Vagina (tissue), 2 donors: ENCODE data around the gene AGAP5. TPM values are rescaled to one million over a fixed set of nuclear protein-coding genes. Genes with fewer than 3 reads are reported as not detected.

ENCODE experiments used
- DNase-seq, 2 donors: peaks; one replicate each; pipeline ENCODE4 v3.0.0-alpha.2; 2017; ENCODE audit errors: extremely low spot score in 2 of 2
- H3K27ac ChIP-seq: fragments of 200-600 bp; sonication (generic); one replicate; pipeline ENCODE4 v1.5.1; 2019
- H3K27me3 ChIP-seq: fragments of 200-600 bp; sonication (generic); one replicate; pipeline ENCODE4 v1.5.1; 2019
- H3K36me3 ChIP-seq, 2 donors: fragments of 200-600 bp; sonication (generic); one replicate each; pipeline ENCODE4 v1.5.1; 2017 to 2019
- H3K4me1 ChIP-seq: fragments of 200-600 bp; sonication (generic); one replicate; pipeline ENCODE4 v1.5.1; 2019
- H3K4me3 ChIP-seq, 2 donors: fragments of 200-600 bp; sonication (generic); 1 replicate in 1 of 2; 2 replicates in 1 of 2; pipeline ENCODE4 v1.5.1; 2016 to 2019
- H3K9me3 ChIP-seq: fragments of 200-600 bp; sonication (generic); one replicate; pipeline ENCODE4 v1.5.1; 2019
- CTCF ChIP-seq, 3 experiments: fragments of 450-650 bp in 2 of 3; fragments of 200-600 bp in 1 of 3; sonication (generic) in 1 of 3; IDR thresholded peaks; one replicate each; pipeline ENCODE4 v1.5.1; 2017 to 2019; ENCODE audit warnings: antibody characterized with exemption in 3 of 3, mild to moderate bottlenecking in 2 of 3, moderate library complexity in 2 of 3
- POLR2A ChIP-seq, 2 donors: fragments of 450-650 bp; IDR thresholded peaks; one replicate each; pipeline ENCODE4 v1.6.1; 2017; ENCODE audit warnings: antibody characterized with exemption in 2 of 2, mild to moderate bottlenecking in 2 of 2, moderate library complexity in 2 of 2
- POLR2AphosphoS5 ChIP-seq, 2 donors: sonication (generic); formaldehyde crosslinking; IDR thresholded peaks; one replicate each; pipeline ENCODE4 v1.9.0; 2017; ENCODE audit warnings: antibody characterized with exemption in 2 of 2, mild to moderate bottlenecking in 2 of 2, low read depth in 1 of 2; ENCODE audit not compliant: insufficient read depth in 1 of 2
- intact Hi-C: fragments of 100-400 bp; cut with DNase I; formaldehyde crosslinking; loops from one replicate; pipeline ENCODE4 v1.15.1; 2023
- total RNA-seq: library from RNA; depleted of rRNA; stranded (reverse); fragments of >200 nt; gene quantifications from one replicate; pipeline ENCODE4 v1.2.3, GENCODE V29; 2016

The AGAP5 gene
- total RNA-seq, 1 donor from 2014 or later: 5.4 TPM

GRCh38 chr10:73655990-73656298, 42.0 kb downstream of the AGAP5 start, which contains the start of gene SYNPO2L:
Gene SYNPO2L (minus strand): TSS chr10:73656029. CDS start chr10:73655922, 107 bp downstream.
- no peaks in the 10 kb centered on the region for H3K4me1 ChIP-seq
- H3K27me3 ChIP-seq: no peaks in the 10 kb centered on the region
- intact Hi-C loops: no loop called here
- no peak within 1 kb of the TSS for H3K27ac ChIP-seq
- H3K4me3 ChIP-seq: no peak within 1 kb of the TSS
- H3K9me3 ChIP-seq: no peaks in the 10 kb centered on the region
- H3K36me3 ChIP-seq: no peaks in the 10 kb centered on the region
- TF ChIP-seq POLR2AphosphoS5 (IDR thresholded peaks at IDR 0.05; ENCODE audit: insufficient read depth in 1 of 2, low read depth in 1 of 2) (no peak), POLR2A (IDR thresholded peaks at IDR 0.05) (no peak), CTCF (IDR thresholded peaks at IDR 0.05) (no peak)
- DNase-seq: no peak

- no peak overlapping the region for H3K4me3 ChIP-seq
- no peaks in the 10 kb centered on the region for H3K36me3 ChIP-seq
- H3K27ac ChIP-seq: no peak overlapping the region
- H3K4me1 ChIP-seq: no peaks in the 10 kb centered on the region
- no peaks in the 10 kb centered on the region for H3K27me3 ChIP-seq
- intact Hi-C loops: no loop called here
- TF ChIP-seq POLR2AphosphoS5 (IDR thresholded peaks at IDR 0.05; ENCODE audit: insufficient read depth in 1 of 2, low read depth in 1 of 2): no peak
- no peak for TF ChIP-seq POLR2A (IDR thresholded peaks at IDR 0.05)
- no peak for TF ChIP-seq CTCF (IDR thresholded peaks at IDR 0.05)
- no peaks in the 10 kb centered on the region for H3K9me3 ChIP-seq
- no peak for DNase-seq
These were observed 42.5 kb downstream of the AGAP5 start for GRCh38 chr10:73655257-73655989.

- Histone ChIP-seq H3K27me3 (no peaks in the 10 kb centered on the region), H3K4me1 (peaks cover 3% of the 10 kb centered on the region), H3K9me3 (no peaks in the 10 kb centered on the region), H3K27ac (no peak overlapping the region), H3K4me3 (no peak overlapping the region), H3K36me3 (no peaks in the 10 kb centered on the region)
- intact Hi-C loops: no loop called here
- TF ChIP-seq POLR2AphosphoS5 (IDR thresholded peaks at IDR 0.05; ENCODE audit: insufficient read depth in 1 of 2, low read depth in 1 of 2) (no peak), CTCF (IDR thresholded peaks at IDR 0.05) (no peak), POLR2A (IDR thresholded peaks at IDR 0.05) (no peak)
- no peak for DNase-seq
These were observed 44.2 kb downstream of the AGAP5 start for GRCh38 chr10:73653701-73654100.

- H3K4me3 ChIP-seq: no peak overlapping the region
- H3K4me1 ChIP-seq: peaks cover 8% of the 10 kb centered on the region
- no peak for DNase-seq
- H3K9me3 ChIP-seq: no peaks in the 10 kb centered on the region
- no peaks in the 10 kb centered on the region for H3K27me3 ChIP-seq
- H3K27ac ChIP-seq: no peak overlapping the region
- H3K36me3 ChIP-seq: no peaks in the 10 kb centered on the region
- no peak for TF ChIP-seq CTCF (IDR thresholded peaks at IDR 0.05)
- intact Hi-C loops: no loop called here
These were observed 44.7 kb downstream of the AGAP5 start for GRCh38 chr10:73653195-73653594.

- Histone ChIP-seq H3K36me3 (no peaks in the 10 kb centered on the region), H3K27me3 (no peaks in the 10 kb centered on the region), H3K9me3 (no peaks in the 10 kb centered on the region), H3K27ac (no peak overlapping the region), H3K4me1 (peaks cover 19% of the 10 kb centered on the region), H3K4me3 (no peak overlapping the region)
- TF ChIP-seq CTCF (IDR thresholded peaks at IDR 0.05): no peak
- TF ChIP-seq POLR2AphosphoS5 (IDR thresholded peaks at IDR 0.05; ENCODE audit: insufficient read depth in 1 of 2, low read depth in 1 of 2): no peak
- TF ChIP-seq POLR2A (IDR thresholded peaks at IDR 0.05): no peak
- intact Hi-C loops: no loop called here
- DNase-seq: no peak
These were observed 47.2 kb downstream of the AGAP5 start for GRCh38 chr10:73650537-73651331.
